AG04449 (cell line): ENCODE data around the gene NLRP8.
"Not testable (repeated sequence)": the region's sequence is repeated elsewhere in the genome, so short reads cannot be mapped to it uniquely, and the experiment has no call there.

Experiments
- CTCF ChIA-PET: fragments of 350-600 bp; formaldehyde crosslinking; extraction: SDS; loops from one replicate; lab custom pipeline; 2021; ENCODE audit warnings: antibody characterized with exemption; lab: Yijun Ruan, JAX
- POLR2A ChIA-PET: fragments of 400-600, 350-600 bp; formaldehyde crosslinking; extraction: SDS; loops from one replicate; lab custom pipeline; 2020; ENCODE audit warnings: antibody characterized with exemption, inconsistent platforms; lab: Yijun Ruan, JAX
- DNase-seq: peaks from one replicate; pipeline ENCODE4 v3.0.0-alpha.2; 2010; ENCODE audit warnings: low read depth, low spot score
- H3K4me3 ChIP-seq: 2 replicates; pipeline ENCODE4 v1.5.1; 2011; ENCODE audit warnings: low read depth, mild to moderate bottlenecking, control low read depth, low read length
- CTCF ChIP-seq: IDR thresholded peaks from one replicate; pipeline ENCODE4 v1.5.1; 2011; ENCODE audit warnings: mild to moderate bottlenecking, moderate library complexity, low read length, control low read depth, inconsistent platforms; ENCODE audit not compliant: insufficient read depth; ENCODE audit errors: missing control alignments

Gene NLRP8

GRCh38 chr19:55909801-55910200, 37.8 kb upstream of the NLRP8 start:
- ChIA-PET POLR2A (no interaction called here), CTCF (no interaction called here)
- no peak overlapping the region for H3K4me3 ChIP-seq
- DNase-seq, result no peak
- no peak for TF ChIP-seq CTCF

DNA sequence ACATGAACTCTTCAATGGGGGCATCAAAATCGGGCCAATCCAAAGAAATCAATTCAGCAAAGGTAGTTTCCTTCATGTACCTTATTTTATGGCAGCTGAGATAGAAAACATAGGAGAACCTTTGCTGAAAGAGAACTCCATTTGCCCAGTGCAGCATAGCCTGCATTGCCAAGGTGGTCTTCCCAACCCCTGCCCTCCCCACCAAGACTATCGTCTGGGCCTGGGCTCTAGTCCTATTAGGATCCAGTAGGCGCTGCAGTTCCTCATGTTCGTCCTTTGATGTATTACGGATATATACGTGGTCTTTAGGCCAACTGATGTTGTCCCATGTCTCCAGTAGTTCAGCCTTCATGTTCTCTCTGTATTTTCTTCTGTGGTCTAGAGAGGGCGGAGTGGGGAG, 34.7 kb upstream of the NLRP8 start:
- no peak for TF ChIP-seq CTCF
- CTCF ChIA-PET, result no interaction called here
- POLR2A ChIA-PET, result no interaction called here

DNA sequence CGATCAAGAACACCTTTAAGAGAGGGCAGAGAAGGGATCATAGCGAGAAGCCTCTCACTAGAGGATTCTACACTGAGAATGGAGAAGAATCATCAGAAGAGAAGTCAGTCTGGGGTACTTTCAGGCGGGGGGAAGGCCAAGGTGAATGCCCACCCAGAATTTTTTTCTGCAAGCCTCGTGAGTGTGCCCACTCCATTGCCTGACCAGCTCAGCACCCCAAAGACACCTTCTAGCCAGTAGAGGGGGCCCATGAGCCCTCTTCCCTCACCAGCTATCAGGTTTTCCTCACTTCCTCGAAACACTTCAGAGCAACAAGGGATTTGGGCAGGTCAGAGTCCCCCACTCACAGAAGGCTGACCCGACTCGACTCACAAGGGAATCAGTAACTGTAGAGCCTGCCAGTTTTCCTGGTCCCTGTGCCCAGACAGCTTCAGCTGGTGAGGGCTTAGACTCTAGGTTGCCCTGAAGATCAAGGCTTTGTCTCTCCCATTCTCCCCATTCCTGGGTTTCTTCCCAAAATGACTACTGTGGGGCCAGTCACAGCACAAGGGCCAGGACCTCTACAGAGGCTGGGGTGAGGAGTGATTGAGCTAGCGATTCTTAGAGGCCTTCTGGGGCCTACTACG, 33.9 kb upstream of the NLRP8 start:
- CTCF ChIA-PET, result no interaction called here

More for the DNA sequence above, 34.7 kb upstream of the NLRP8 start:
- H3K4me3 ChIP-seq, result no peak overlapping the region
- no peak for DNase-seq

DNA sequence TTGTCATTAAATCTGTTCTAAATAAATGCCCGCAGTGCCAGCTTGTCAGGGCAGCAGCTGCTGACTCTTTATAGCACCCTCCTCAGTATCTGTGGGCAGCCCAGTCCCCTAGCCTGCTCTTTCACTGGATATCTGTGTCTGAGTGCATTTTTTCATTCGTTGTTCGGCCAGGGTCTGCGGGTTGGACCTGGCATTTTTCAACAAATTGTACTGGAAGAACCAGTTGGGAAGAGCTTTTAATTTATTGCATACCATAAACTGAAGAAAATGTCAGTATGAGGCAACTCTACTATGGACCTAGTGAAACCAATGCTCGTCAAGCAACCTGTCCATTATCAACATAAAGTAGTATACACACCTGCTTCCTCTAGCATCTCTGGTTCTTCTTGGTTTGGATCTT, 24.1 kb upstream of the NLRP8 start:
- CTCF ChIA-PET, result no interaction called here
- no peak for DNase-seq
- no peak overlapping the region for H3K4me3 ChIP-seq
- TF ChIP-seq CTCF, result no peak
- POLR2A ChIA-PET, result no interaction called here

More for the DNA sequence above, 33.9 kb upstream of the NLRP8 start:
- DNase-seq, result no peak
- POLR2A ChIA-PET, result no interaction called here
- no peak for TF ChIP-seq CTCF
- H3K4me3 ChIP-seq, result no peak overlapping the region

DNA sequence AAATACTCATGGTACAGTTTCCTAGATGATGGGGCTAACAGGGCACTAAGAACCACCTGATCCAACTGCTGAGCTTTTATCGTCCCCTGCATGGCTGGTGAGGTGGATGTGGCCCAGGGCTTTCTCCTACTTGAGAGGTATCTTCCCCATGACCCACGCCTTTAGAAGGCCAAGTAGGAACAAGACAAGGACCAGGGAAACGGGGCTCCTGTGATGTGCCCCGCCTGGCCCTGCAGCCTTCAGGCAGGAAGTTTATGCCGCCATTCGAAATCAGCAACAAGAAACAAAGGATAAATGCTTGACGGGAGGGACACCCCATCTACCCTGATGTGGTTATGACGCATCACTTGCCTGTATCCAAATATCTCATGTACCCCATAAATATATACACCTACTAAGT, 19.6 kb upstream of the NLRP8 start:
- H3K4me3 ChIP-seq, result no peak overlapping the region
- ChIA-PET CTCF (no interaction called here), POLR2A (no interaction called here)
- TF ChIP-seq CTCF, result no peak
- DNase-seq, result no peak

GRCh38 chr19:55929258-55929657, 18.4 kb upstream of the NLRP8 start:
- DNase-seq, POLR2A ChIA-PET, CTCF ChIA-PET, H3K4me3 ChIP-seq: not testable (repeated sequence)

GRCh38 chr19:55930996-55931515, 16.6 kb upstream of the NLRP8 start:
- DNase-seq, result no peak
- H3K4me3 ChIP-seq, result no peak overlapping the region
- no peak for TF ChIP-seq CTCF
- POLR2A ChIA-PET, result no interaction called here
- CTCF ChIA-PET, result no interaction called here
